G401 (cell line): ENCODE data around the gene KHK. TPM values are rescaled to one million over a fixed set of nuclear protein-coding genes. Genes with fewer than 3 reads are reported as not detected.
"Not testable (repeated sequence)": the region's sequence is repeated elsewhere in the genome, so short reads cannot be mapped to it uniquely, and the experiment has no call there.

Experiments
- DNase-seq: peaks from one replicate; pipeline ENCODE4 v3.0.0-alpha.2; 2015; ENCODE audit warnings: low spot score
- in situ Hi-C: cut with HindIII; loops from 2 replicates; pipeline ENCODE4 v1.10.0; 2016; ENCODE audit warnings: low sequenced_read_pairs, mixed read lengths
- total RNA-seq: library from RNA; depleted of rRNA; stranded (reverse); fragments of >200 nt; shearing (Covaris generic); gene quantifications from 2 replicates; pipeline ENCODE4 v1.2.3, GENCODE V29; 2014

Gene KHK
- total RNA-seq, 1 experiment from 2014 or later: 7.3 TPM

DNA sequence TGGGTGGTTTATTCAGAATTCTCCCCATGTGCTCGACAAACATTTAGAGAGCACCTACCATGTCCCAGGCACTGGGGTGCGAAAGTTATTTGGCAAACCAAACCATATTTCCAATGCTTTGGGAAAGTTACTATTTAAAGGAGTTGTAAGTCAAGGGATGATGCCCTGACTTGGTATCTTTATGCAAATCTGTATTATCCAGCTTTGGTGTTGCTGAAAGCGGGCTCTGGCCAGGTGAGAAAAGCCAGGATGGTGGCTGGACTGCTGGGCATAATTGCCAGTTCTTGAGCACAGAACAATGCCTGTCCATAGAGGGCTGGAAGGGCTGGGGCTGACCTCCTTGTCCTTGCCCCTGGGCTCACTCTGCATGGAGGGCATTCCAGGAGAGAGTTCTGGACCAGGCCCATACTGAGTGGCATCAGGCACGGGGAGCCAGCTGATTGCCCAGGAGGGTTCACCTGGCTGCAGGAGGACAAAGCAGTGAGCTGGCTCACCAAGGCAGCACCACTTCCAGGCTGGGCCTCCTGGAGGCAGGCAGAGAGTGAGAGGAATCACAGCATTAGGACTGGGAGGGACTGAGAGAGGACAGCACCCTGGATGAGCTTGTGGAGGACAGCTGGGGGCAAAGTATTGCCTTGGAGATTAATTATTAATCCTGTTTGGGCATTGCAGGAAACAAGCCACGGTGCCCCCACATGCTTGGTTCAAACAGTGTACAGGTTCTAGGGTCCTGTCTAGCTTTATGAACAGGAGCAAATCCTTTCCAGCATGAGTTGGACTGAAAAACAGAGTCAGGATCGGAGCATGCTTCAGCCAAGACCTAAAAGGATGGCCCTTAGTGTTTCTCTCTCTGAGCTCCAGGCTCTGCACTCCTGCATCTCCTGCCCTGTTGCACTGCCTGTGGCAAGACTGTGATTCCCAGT, 7.1 kb downstream of the KHK start:
- no peak for DNase-seq
- in situ Hi-C loops: no loop called here

DNA sequence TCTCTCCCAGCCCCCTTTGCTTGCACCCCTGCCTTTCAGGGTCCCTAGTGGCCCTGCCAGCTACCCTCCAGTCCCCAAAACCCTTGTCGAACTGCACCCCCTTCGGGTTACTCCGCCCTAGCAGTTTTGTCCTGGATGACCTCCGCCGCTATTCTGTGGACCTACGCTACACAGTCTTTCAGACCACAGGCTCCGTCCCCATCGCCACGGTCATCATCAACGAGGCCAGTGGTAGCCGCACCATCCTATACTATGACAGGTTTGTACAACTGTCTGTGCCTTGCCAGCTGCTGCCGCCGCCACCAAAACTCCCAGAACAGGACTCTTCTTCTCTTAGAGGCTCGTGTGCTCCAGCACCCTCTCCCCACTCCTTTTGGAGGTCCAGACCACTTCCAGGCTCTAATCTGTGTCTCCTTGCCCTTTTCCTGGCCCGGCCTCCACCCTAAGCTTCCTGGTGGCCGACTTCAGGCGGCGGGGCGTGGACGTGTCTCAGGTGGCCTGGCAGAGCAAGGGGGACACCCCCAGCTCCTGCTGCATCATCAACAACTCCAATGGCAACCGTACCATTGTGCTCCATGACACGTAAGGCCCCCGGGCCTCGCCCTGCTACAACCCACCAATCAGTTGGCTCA, 7.9 kb downstream of the KHK start:
- DNase-seq: no peak
- in situ Hi-C loops: no loop called here

DNA sequence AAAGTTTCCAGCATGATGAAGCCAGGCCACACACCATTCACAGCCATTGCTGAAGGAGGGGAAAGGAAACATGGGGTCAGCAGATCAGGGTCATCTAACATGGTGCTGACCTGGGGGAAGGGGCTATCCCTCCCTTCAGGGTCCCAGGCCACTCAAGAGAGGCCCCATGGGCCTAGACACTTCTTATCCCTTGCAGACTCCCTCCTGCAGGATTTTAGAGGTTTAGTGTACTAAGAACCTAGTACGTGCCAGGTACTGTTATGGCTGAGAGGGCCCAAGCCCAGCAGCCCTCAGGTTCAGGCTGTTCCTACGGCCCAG, 8.8 kb downstream of the KHK start:
- in situ Hi-C loops: no loop called here

DNA sequence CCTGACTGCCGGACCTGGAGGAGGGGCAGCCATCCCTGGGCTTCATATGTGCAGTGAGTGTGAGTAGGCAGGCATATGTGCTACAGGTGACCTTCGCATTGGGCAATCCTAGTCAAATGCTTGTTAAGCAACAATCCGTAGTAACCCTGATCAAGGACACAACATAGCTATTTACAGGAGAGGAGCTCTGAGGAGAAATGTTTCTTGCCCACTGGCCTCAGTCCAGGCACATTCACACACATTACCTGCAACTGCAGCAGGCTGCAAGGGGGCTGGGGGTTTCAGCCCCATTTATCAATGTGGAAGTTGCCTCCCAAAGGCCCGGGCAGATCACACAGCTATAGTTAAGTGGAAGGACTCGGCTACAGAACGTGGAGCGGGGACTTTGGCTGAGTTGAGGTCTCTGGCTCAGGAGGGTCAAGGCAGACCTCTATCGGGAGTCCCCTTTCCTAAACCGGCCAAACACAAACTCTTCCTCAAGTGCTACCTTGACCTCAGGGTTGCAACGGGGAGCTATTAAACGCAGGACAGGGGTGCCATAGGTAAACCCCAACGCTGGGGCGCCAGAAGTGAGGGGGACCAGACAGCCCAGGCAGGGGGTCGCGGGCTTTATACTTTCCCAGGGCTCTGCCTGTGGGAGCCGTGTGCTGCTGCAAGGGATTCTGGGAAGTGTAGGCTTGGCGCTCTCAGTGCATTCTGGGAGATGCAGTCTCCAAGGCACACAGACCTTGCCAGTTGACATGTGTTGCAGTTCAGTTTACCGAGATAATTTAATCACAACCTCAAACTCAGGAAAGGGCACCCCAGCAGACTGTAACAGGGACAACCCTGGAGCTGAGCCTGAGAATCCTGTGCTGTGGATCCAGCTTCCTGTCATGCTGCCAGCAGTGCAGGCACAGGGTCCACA, 9.4 kb downstream of the KHK start:
- in situ Hi-C loops: no loop called here
- DNase-seq: peak; percentile 88

More for the DNA sequence above, 8.8 kb downstream of the KHK start:
- no peak for DNase-seq

DNA sequence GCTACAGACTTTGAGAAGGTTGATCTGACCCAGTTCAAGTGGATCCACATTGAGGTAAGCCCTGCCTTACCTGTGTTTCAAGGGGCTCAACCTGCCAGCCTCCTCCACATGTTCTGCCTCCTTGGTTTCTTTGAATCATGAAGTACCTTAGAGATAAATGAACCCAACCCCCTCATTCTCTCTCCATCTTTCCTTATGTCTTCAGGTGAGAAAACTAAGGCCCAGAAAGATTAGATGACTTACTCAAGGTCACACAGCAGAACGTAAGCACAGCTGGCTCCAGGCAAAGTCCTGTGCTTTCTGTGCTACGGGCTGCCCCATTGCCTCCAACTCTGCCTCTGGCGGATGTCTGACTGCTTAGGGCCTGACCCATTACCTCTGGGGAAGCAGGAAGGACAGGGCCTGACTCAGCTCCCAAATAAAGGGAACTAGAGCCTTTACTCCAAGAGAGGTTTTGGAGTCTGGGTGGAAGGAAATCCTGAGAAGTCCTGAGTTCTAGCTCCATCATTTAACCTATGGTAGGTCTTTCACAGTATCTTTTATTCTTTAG, 10.3 kb downstream of the KHK start:
- in situ Hi-C loops: no loop called here
- no peak for DNase-seq

DNA sequence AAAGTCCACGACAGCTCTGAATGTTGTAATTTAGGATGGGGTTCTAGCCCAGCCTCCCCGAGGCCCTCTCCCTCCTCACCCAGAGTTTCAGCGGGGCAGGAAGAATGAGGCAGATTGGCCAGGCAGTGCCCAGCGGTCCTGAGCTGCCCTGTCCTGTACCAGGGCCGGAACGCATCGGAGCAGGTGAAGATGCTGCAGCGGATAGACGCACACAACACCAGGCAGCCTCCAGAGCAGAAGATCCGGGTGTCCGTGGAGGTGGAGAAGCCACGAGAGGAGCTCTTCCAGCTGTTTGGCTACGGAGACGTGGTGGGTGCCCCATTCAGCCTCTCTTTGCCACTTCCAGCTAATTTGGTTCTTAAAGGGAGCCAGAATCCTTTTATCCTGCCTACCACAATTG, 10.8 kb downstream of the KHK start:
- DNase-seq: no peak
- in situ Hi-C loops: no loop called here

DNA sequence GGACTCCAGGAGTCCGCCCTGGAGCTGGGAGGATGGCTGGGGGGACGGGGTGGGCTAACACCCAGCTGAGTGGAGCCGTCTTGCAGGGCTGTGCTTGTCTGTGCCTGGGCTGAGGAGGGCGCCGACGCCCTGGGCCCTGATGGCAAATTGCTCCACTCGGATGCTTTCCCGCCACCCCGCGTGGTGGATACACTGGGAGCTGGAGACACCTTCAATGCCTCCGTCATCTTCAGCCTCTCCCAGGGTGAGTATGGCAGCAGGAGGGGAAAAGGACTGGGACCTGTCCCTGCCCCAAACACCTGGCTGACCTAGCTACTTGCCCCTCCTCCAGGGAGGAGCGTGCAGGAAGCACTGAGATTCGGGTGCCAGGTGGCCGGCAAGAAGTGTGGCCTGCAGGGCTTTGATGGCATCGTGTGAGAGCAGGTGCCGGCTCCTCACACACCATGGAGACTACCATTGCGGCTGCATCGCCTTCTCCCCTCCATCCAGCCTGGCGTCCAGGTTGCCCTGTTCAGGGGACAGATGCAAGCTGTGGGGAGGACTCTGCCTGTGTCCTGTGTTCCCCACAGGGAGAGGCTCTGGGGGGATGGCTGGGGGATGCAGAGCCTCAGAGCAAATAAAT, 12.9 kb downstream of the KHK start:
- in situ Hi-C loops: no loop called here

DNA sequence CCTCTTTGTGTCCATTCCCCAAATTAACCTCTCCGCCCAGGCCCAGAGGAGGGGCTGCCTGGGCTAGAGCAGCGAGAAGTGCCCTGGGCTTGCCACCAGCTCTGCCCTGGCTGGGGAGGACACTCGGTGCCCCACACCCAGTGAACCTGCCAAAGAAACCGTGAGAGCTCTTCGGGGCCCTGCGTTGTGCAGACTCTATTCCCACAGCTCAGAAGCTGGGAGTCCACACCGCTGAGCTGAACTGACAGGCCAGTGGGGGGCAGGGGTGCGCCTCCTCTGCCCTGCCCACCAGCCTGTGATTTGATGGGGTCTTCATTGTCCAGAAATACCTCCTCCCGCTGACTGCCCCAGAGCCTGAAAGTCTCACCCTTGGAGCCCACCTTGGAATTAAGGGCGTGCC, 13.5 kb downstream of the KHK start:
- in situ Hi-C loops: no loop called here

More for the DNA sequence above, 12.9 kb downstream of the KHK start:
- DNase-seq: no peak

DNA sequence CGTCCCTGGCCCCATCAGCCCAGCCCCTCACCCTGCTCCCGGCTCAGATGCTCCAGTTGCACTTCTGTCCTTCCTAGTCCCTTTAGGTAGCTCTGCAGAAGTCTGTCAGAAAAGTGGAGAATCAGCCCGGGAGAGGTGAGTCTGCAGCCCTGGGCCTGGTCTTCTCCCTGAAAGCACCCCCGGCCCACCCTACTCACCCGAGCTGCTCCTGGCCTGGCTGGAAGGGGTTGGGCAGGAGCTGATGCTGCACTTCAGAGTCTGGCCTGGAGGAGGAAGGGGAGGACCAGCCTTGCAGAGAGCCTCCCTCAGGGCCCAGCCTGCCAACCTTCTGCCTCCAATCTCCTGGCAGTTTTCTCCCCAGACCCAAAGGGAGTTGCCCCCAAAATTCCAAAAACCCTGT, 15.8 kb downstream of the KHK start:
- in situ Hi-C loops: no loop called here
- no peak for DNase-seq

More for the DNA sequence above, 13.5 kb downstream of the KHK start:
- DNase-seq: no peak

DNA sequence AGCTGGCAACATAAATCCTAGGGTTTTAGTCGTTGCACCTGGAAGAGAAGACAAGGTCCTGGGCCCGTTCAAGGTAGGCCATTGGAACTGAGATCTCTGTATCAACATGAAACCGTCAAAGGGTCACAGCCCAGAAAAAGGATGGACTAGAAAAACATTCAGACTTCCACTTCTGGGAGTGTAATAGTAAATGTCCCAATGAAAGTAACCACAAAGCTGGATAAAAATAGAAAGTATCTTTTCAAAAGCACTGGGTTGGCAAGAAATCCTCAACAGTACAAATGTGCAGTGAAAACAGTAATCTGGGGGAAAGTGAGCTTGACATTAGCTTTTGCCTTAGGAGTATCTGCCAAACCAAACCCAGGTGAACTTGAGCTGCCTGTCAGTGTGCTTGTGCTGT, 19.4 kb downstream of the KHK start:
- in situ Hi-C loops: no loop called here
- DNase-seq: no peak

DNA sequence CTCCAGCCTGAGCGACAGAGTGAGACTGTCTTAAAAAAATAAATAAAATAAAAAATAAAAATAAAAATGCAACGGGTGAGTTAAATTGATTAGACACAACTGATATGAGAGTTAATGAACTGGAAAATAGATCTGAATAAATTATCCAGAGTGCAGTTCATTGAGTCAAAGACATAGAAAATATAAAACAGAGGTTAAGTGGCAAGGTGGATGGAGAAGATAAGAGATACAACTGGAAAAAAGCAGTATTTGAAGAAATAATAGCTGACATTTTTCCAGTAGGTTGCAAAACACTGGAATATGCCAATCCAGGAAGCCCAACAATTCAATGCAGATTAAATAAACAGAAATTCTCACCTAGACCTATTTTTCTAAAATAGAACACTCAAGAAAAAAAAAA, 21.6 kb downstream of the KHK start:
- in situ Hi-C loops: no loop called here
- DNase-seq: no peak

DNA sequence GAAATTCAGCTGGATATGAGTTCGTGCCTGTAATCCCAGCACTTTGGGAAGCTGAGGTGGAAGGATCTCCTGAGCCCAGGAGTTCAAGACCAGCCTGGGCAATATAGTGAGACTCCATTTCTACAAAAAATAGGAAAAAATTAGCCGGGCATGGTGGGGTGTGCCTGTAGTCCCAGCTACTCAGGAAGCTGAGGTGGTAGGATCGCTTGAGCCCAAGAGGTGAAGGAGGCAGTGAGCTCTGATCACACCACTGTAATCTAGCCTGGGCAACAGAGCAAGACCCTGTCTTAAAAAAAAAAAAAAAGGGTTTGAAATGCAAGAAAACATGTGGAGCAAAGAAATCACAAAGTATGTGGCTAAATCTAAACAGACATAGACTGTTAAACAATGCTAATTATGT, 22.5 kb downstream of the KHK start:
- in situ Hi-C loops: no loop called here
- no peak for DNase-seq

DNA sequence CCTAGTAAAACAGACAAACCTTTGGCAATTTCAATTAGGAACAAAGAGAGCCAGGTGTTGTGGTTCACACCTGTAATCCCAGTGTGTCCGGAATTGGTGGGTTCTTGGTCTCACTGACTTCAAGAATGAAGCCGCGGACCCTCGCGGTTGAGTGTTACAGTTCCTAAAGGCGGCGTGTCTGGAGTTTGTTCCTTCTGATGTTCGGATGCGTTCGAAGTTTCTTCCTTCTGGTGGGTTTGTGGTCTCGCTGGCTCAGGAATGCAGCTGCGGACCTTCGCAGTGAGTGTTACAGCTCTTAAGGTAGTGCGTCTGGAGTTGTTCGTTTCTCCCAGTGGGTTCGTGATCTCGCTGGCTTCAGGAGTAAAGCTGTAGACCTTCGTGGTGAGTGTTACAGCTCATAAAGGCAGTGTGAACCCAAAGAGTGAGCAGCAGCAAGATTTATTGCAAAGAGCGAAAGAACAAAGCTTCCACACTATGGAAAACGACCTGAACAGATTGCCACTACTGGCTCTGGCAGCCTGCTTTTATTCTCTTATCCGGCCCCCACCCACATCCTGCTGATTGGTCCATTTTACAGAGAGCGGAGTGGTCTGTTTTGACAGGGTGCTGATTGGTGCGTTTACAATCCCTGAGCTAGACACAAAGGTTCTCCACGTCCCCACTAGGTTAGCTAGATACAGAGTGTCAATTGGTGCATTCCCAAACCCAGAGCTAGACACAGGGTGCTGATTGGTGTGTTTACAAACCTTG, 24.2 kb downstream of the KHK start:
- in situ Hi-C loops, DNase-seq: not testable (repeated sequence)

DNA sequence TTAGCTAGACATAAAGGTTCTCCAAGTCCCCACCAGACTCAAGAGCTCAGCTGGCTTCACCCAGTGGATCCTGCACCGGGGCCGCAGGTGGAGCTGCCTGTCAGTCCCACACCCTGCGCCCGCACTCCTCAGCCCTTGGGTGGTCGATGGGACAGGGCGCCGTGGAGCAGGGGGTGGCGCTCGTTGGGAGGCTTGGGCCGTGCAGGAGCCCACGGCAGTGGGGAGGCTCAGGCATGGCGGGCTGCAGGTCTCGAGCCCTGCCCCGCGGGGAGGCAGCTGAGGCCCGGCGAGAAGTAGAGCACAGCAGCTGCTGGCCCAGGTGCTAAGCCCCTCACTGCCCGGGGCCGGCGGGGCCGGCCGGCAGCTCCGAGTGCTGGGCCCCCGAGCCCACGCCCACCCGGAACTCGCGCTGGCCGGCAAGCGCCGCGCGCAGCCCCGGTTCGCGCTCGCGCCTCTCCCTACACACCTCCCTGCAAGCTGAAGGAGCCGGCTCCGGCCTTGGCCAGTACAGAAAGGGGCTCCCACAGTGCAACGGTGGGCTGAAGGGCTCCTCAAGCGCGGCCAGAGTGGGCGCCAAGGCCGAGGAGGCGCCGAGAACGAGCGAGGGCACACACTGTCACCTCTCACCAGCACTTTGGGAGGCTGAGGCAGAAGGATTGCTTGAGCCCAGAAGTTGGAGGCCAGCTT, 25.0 kb downstream of the KHK start:
- DNase-seq, in situ Hi-C loops: not testable (repeated sequence)

DNA sequence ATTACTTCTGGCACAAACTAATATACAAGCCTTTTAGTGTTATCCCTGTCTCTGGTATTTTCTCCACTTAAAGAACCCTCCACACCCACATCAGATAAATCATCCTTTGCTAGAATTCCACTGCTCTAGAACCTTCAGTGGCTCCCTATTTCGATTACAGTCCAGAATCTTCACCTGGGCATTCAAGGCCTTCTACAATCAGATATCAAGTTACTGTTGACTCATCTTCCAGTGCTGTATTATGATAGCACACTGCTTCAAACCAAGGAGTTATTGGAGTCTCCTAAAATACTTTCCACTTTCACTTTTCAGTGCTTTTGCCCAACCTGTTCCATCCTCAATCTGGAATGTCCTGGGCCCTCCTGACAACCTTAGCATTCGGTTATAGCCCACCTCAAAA, 28.9 kb downstream of the KHK start:
- in situ Hi-C loops: no loop called here
- no peak for DNase-seq

DNA sequence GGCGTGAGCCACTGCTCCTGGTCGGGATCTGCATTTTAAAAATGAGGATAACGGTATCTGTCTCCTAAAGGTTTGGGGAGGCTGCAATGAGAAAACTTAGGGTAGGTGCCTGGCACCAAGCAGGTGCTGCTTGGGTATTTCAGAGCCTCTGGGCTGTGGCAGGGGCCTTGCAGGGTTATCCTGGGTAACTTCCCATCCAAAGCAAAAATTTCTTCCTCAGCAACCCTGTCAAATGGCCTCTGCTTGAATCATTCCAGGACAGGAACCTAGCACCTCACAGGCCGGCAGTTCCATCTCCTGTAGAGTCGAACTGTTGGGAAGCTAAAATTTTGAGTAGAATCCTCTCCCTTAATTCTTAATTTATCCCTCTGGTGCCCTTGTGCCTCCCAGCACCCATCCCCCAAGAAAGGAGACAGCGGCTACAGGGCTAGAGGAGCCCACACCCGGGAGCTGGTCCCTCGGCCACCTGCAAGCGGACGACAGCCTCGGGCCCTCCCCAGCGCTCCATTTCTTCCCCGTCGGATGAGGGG, 31.5 kb downstream of the KHK start:
- peak; percentile 50 for DNase-seq
- in situ Hi-C loops: no loop called here

DNA sequence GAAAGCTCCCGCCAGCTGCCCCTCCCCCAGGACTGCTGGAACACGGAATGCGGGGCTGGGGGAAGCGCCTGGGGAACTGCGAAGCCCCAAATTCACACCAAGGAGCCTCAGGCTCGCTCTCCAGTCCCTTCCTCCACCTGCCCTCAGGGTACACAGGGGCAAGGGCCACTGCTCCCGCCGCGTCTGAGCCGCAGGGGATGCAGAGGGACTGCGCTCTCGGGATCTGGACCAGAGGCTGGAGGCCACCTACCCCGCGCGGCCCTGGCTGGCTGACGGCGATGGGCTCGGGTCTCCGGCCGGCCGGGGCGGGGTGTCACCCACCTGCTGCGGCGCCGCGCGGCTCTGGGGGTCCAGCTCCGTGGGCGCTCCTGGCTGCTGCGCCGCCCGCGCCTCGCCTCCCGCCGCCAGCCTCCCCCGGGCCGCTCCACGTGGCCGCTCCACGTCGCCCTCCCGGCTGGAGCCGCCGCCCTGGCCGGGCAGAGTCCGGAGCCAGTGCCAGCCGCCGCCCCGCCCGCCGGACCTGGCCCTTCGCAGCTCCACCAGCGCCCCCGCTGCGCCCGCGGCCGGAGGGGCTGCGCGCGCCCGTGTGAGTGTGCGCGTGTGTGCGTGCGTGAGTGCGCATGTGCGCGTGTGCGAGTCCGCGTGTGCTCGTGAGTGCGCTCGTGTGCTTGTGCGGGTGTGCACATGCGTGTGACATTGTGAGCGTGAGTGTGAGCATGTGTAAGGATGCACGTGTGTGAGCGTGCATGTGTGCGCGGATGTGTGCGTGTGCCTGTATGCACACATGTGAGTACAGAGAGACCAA, 32.2 kb downstream of the KHK start, which contains the start of gene CGREF1:
Gene CGREF1 (minus strand): TSS at position 604 of the 805 bp plus-strand sequence. CDS start 14,762 bp downstream, outside the sequence.
- in situ Hi-C loops: no loop called here

More for the DNA sequence above, 32.2 kb downstream of the KHK start, which contains the start of gene CGREF1:
- peak; percentile 68 for DNase-seq
